K562 (cell line): ENCODE measurements around the gene MAMDC4. TPM values are rescaled to one million over a fixed set of nuclear protein-coding genes. Genes with fewer than 3 reads are reported as not detected.

Experiments used
- ATAC-seq: fragments of 200-7000 bp; cut with Tn5 transposase; 3 replicates; pipeline ENCODE4 v1.9.1; 2020; ENCODE audit warnings: moderate library complexity
- BruUV-seq: library from RNA; stranded (reverse); fragments of 400-500 nt; replicated peaks from 2 replicates; lab custom pipeline; 2021; lab: Mats Ljungman, UMichigan
- CTCF ChIA-PET: fragments of 300-600 bp; formaldehyde crosslinking; extraction: SDS; loops from one replicate; lab custom pipeline; 2021; ENCODE audit warnings: low intra/inter-chr PET ratio; lab: Yijun Ruan, JAX
- POLR2A ChIA-PET: fragments of 300-600, 350-650 bp; sonication (Branson Sonifier 250); formaldehyde crosslinking; extraction: SDS; loops from one replicate; lab custom pipeline; 2021; ENCODE audit warnings: antibody characterized with exemption, inconsistent platforms; lab: Yijun Ruan, JAX
- DNase-seq, 4 experiments: peaks; one replicate each; pipeline versions ENCODE4 v3.0.0 to v3.0.0-alpha.2; 2011 to 2018; ENCODE audit warnings: low spot score in 3 of 4, mixed read lengths in 3 of 4; ENCODE audit errors: extremely low read depth in 1 of 4
- FAIRE-seq: peaks from 2 replicates; lab custom pipeline; 2011; peaks lifted over from hg19 to GRCh38; lab: Jason Lieb, UNC
- H2AFZ ChIP-seq: 2 replicates; pipeline ENCODE4 v1.6.0; 2011; ENCODE audit warnings: low read depth, low read length, control low read depth, inconsistent platforms
- H3K27ac ChIP-seq: fragments of 200-600 bp; 3 replicates; pipeline ENCODE4 v1.8.0; 2011; ENCODE audit warnings: low read depth, mild to moderate bottlenecking, control low read depth, inconsistent platforms, low read length, moderate library complexity, mixed read lengths; ENCODE audit errors: extremely low read depth
- H3K27me3 ChIP-seq, 2 experiments: fragments of 300-600 bp in 1 of 2; 2 replicates in 1 of 2; 3 replicates in 1 of 2; pipeline versions ENCODE4 v1.6.0 to v1.8.0; 2011; ENCODE audit warnings: inconsistent platforms in 2 of 2, low read length in 2 of 2, mild to moderate bottlenecking in 1 of 2, mixed read lengths in 1 of 2, moderate library complexity in 1 of 2; ENCODE audit not compliant: control insufficient read depth in 2 of 2, insufficient read depth in 2 of 2
- H3K36me3 ChIP-seq: fragments of 300-600 bp; 3 replicates; pipeline ENCODE4 v1.8.0; 2011; ENCODE audit warnings: mild to moderate bottlenecking, low read length, inconsistent platforms; ENCODE audit not compliant: control insufficient read depth, insufficient read depth
- H3K4me1 ChIP-seq, 2 experiments: fragments of 200-600 bp in 1 of 2; replicated peaks in 1 of 2; 2 replicates in 1 of 2; 3 replicates in 1 of 2; pipeline versions ENCODE4 v1.5.1 to v1.8.0; 2011; ENCODE audit warnings: inconsistent platforms in 2 of 2, low read length in 2 of 2, mild to moderate bottlenecking in 1 of 2, mixed read lengths in 1 of 2, moderate library complexity in 1 of 2; ENCODE audit not compliant: control insufficient read depth in 2 of 2, insufficient read depth in 2 of 2
- H3K4me2 ChIP-seq: 2 replicates; pipeline ENCODE4 v1.6.1; 2011; ENCODE audit warnings: low read length, control low read depth, inconsistent platforms, mixed read lengths; ENCODE audit not compliant: insufficient read depth
- H3K4me3 ChIP-seq: fragments of 200-600 bp; sonication (generic), shearing (Covaris generic); 2 replicates; pipeline ENCODE4 v1.5.1; 2016; ENCODE audit warnings: control low read depth, inconsistent platforms
- H3K79me2 ChIP-seq: fragments of 200-600 bp; 3 replicates; pipeline ENCODE4 v1.8.0; 2011; ENCODE audit warnings: low read length, inconsistent platforms; ENCODE audit not compliant: control insufficient read depth, insufficient read depth
- H3K9ac ChIP-seq, 2 experiments: 2 replicates each; pipeline versions ENCODE4 v1.6.0 to v1.6.1; 2011; ENCODE audit warnings: low read depth in 2 of 2, low read length in 2 of 2, control low read depth in 1 of 2, inconsistent platforms in 1 of 2, mild to moderate bottlenecking in 1 of 2, mixed read lengths in 1 of 2; ENCODE audit not compliant: insufficient read depth in 1 of 2
- H3K9me1 ChIP-seq: one replicate; pipeline ENCODE4 v1.6.0; 2011; ENCODE audit warnings: inconsistent platforms, mild to moderate bottlenecking, low read length, moderate library complexity; ENCODE audit not compliant: control insufficient read depth, insufficient read depth
- H3K9me3 ChIP-seq: replicated peaks from 2 replicates; pipeline ENCODE4 v1.5.1; 2011; ENCODE audit warnings: low read depth, low read length, inconsistent platforms; ENCODE audit not compliant: control insufficient read depth, insufficient read depth
- H4K20me1 ChIP-seq: replicated peaks from 2 replicates; pipeline ENCODE4 v1.6.1; 2011; ENCODE audit warnings: low read length, inconsistent platforms, mixed read lengths; ENCODE audit not compliant: control insufficient read depth, insufficient read depth
- ARNT ChIP-seq, 2 experiments: fragments of 450-650 bp; IDR thresholded peaks; 2 replicates each; pipeline ENCODE4 v1.6.1; 2016; ENCODE audit warnings: mild to moderate bottlenecking in 1 of 2
- BMI1 ChIP-seq: fragments of 150-350 bp; IDR thresholded peaks from 2 replicates; pipeline ENCODE4 v1.6.1; 2014; ENCODE audit warnings: low read length
- NCOA4 ChIP-seq: fragments of 450-650 bp; IDR thresholded peaks from 2 replicates; pipeline ENCODE4 v1.6.1; 2018; ENCODE audit warnings: mild to moderate bottlenecking; ENCODE audit not compliant: partially characterized antibody
- RAD21 ChIP-seq, 2 experiments: fragments of 250-450 bp in 1 of 2; fragments of 450-650 bp in 1 of 2; sonication (Bioruptor Pico) in 1 of 2; formaldehyde crosslinking in 1 of 2; IDR thresholded peaks in 1 of 2; conservative IDR thresholded peaks in 1 of 2; 2 replicates each; pipeline versions ENCODE4 v1.4.0 to v1.8.0; 2020 to 2022; ENCODE audit warnings: mild to moderate bottlenecking in 2 of 2, moderate library complexity in 1 of 2
- RBFOX2 ChIP-seq: fragments of 200-400 bp; formaldehyde crosslinking; IDR thresholded peaks from 2 replicates; pipeline ENCODE4 v1.6.1; 2017; ENCODE audit warnings: low read depth, mild to moderate bottlenecking, low read length, moderate library complexity
- SMARCB1 ChIP-seq: IDR thresholded peaks from 2 replicates; pipeline ENCODE4 v1.6.1; 2011; ENCODE audit warnings: improper control_type of control experiment, low read depth; ENCODE audit not compliant: insufficient read length
- TAF1 ChIP-seq: IDR thresholded peaks from 2 replicates; pipeline ENCODE4 v1.6.1; 2011; ENCODE audit warnings: mild to moderate bottlenecking, low read length, moderate library complexity; ENCODE audit not compliant: insufficient read depth, control insufficient read depth, severe bottlenecking; ENCODE audit errors: extremely low read depth
- XRCC4 ChIP-seq: IDR thresholded peaks from one replicate; pipeline ENCODE4 v1.6.1; 2011; ENCODE audit not compliant: insufficient read depth, insufficient read length; ENCODE audit errors: extremely low read depth
- ZNF239 ChIP-seq: fragments of 250-450 bp; sonication (Bioruptor Pico); IDR thresholded peaks from 2 replicates; pipeline ENCODE4 v1.4.0; 2020; ENCODE audit warnings: mild to moderate bottlenecking
- ZNF316 ChIP-seq: fragments of 450-650 bp; IDR thresholded peaks from 2 replicates; pipeline ENCODE4 v1.6.1; 2016
- ZNF324 ChIP-seq: fragments of 250-450 bp; sonication (Bioruptor Pico); IDR thresholded peaks from 2 replicates; pipeline ENCODE4 v1.4.0; 2020; ENCODE audit warnings: mild to moderate bottlenecking
- WGBS: fragments of 100-300 bp; shearing (Covaris generic); methylation state at CpG from one replicate; pipeline ENCODE4 v1.1.6; 2016; ENCODE audit warnings: low coverage, mixed read lengths; ENCODE audit not compliant: insufficient coverage; ENCODE audit errors: missing lambda C conversion rate; 5-methylcytosine and 5-hydroxymethylcytosine counted together
- in situ Hi-C: fragments of 300-500 bp; cut with MboI; formaldehyde crosslinking; loops from 4 replicates; pipeline ENCODE4 v1.15.0; 2018; ENCODE audit warnings: inconsistent platforms, mixed read lengths
- intact Hi-C: fragments of 100-400 bp; cut with micrococcal nuclease; formaldehyde crosslinking; loops from 2 replicates; pipeline ENCODE4 v1.14.2; 2022
- polyA plus RNA-seq, 8 experiments: library from polyadenylated mRNA; depleted of rRNA in 4 of 8; stranded (reverse) in 5 of 8; unstranded in 3 of 8; fragments of >200 nt; fragmentation: Nextera tagmentation in 2 of 8; fragmentation: Illumina TruSeq in 1 of 8; extraction: Ambion mirVana in 2 of 8; extraction: Trizol in 1 of 8; gene quantifications; 2 replicates each; pipeline versions ENCODE4 v1.2.1 to v1.2.3, GENCODE V29; 2011 to 2014; ENCODE audit warnings: inconsistent platforms in 1 of 8, missing spikeins in 1 of 8
- total RNA-seq, 7 experiments: library from RNA; depleted of rRNA in 6 of 7; stranded (reverse); fragments of >200 nt in 6 of 7; fragmentation: Illumina TruSeq in 2 of 7; extraction: Trizol in 2 of 7; gene quantifications; 2 replicates each; pipeline versions ENCODE4 v1.2.1 to v1.2.3, GENCODE V29; 2011 to 2021; ENCODE audit warnings: low replicate concordance in 1 of 7
- TF ChIP-seq, protein P1 (sequence below), 2 experiments: fragments of 450-650 bp; conservative IDR thresholded peaks; 2 replicates each; pipeline ENCODE4 v1.6.1; 2017; ENCODE audit warnings: mild to moderate bottlenecking in 2 of 2, moderate library complexity in 2 of 2
- TF ChIP-seq, protein P2 (sequence below): fragments of 450-650 bp; formaldehyde crosslinking; IDR thresholded peaks from 2 replicates; pipeline ENCODE4 v1.4.0; 2020; ENCODE audit warnings: mild to moderate bottlenecking, moderate library complexity

MAMDC4 gene
- total and polyA plus RNA-seq, 9 of the 15 experiments (the other 6 are each of a cell fraction or from before 2014, with no cell fraction given) = 0.03 to 10.8 (median 1.5) TPM

DNA sequence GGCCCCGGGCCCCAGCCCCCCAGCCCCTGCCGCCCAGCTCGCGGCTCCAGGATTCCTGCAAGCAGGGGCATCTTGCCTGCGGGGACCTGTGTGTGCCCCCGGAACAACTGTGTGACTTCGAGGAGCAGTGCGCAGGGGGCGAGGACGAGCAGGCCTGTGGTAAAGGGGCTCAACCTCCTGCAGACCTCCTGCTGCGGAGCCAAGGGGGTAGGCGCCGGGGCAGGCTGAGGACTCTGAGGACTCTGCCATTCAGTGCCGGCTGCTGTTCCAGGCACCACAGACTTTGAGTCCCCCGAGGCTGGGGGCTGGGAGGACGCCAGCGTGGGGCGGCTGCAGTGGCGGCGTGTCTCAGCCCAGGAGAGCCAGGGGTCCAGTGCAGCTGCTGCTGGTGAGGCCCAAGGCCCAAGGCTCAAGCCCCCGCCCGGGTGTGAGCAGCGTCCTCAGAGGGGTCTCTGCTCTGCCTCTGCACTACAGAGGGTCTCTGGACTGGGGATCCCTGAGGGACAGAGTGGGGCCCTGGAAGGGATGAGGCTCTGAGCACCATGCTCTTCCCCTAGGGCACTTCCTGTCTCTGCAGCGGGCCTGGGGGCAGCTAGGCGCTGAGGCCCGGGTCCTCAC lies 3.4 kb downstream of the MAMDC4 start:
- CTCF ChIA-PET = no interaction called here
- Histone ChIP-seq H3K9me1 (no peaks in the 10 kb centered on the region), H3K27ac (no peak overlapping the region), H3K27me3 (no peaks in the 10 kb centered on the region)
- FAIRE-seq (no peak), DNase-seq (no peak)
- no TSS peak for BruUV-seq
- in situ Hi-C loops = no loop called here
- TF ChIP-seq ARNT (IDR thresholded peaks at IDR 0.05) (no peak), TAF1 (no peak), RBFOX2 (no peak), RAD21 (CRISPR knock-in tag; conservative IDR thresholded peaks at IDR 0.05 in 1 of 2, IDR thresholded peaks at IDR 0.05 in 1 of 2) (no peak), ZNF239 (no peak), BMI1 (no peak), ZNF324 (CRISPR knock-in tag) (no peak), NCOA4 (no peak), SMARCB1 (no peak), XRCC4 (no peak), ZNF316 (no peak)
- TF ChIP-seq, protein P1, sequence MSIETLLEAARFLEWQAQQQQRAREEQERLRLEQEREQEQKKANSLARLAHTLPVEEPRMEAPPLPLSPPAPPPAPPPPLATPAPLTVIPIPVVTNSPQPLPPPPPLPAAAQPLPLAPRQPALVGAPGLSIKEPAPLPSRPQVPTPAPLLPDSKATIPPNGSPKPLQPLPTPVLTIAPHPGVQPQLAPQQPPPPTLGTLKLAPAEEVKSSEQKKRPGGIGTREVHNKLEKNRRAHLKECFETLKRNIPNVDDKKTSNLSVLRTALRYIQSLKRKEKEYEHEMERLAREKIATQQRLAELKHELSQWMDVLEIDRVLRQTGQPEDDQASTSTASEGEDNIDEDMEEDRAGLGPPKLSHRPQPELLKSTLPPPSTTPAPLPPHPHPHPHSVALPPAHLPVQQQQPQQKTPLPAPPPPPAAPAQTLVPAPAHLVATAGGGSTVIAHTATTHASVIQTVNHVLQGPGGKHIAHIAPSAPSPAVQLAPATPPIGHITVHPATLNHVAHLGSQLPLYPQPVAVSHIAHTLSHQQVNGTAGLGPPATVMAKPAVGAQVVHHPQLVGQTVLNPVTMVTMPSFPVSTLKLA (conservative IDR thresholded peaks at IDR 0.05) = no peak
- TF ChIP-seq, protein P2, sequence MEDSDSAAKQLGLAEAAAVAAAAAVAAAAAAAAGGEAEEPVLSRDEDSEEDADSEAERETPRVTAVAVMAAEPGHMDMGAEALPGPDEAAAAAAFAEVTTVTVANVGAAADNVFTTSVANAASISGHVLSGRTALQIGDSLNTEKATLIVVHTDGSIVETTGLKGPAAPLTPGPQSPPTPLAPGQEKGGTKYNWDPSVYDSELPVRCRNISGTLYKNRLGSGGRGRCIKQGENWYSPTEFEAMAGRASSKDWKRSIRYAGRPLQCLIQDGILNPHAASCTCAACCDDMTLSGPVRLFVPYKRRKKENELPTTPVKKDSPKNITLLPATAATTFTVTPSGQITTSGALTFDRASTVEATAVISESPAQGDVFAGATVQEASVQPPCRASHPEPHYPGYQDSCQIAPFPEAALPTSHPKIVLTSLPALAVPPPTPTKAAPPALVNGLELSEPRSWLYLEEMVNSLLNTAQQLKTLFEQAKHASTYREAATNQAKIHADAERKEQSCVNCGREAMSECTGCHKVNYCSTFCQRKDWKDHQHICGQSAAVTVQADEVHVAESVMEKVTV (CRISPR knock-in tag) = no peak
- TF ChIP-seq, all 486 proteins: peak for 0
- intact Hi-C loops = no loop called here
- Histone ChIP-seq H2AFZ (no peak overlapping the region), H3K79me2 (peaks cover 5% of the 10 kb centered on the region; the same call in 2 of the 3 replicates), H3K4me2 (no peak overlapping the region), H3K36me3 (peaks cover 34% of the 10 kb centered on the region; the same call in 1 of the 3 replicates), H3K9me3 (no peaks in the 10 kb centered on the region), H3K4me1 (peaks cover 0 to 92% of the 10 kb centered on the region in 2 experiments; a peak in 3 of 5 replicates), H4K20me1 (peaks cover 5% of the 10 kb centered on the region; the same call in 1 of the 2 replicates), H3K9ac (peak overlapping the region in 1 of 2 experiments; percentile 45; a peak in 1 of 4 replicates), H3K4me3 (no peak overlapping the region)
- 81% methylated on average over 23 of the region's 26 CpGs for WGBS
- no peak for ATAC-seq
- POLR2A ChIA-PET = interaction anchor here (1.0 kb wide), 1 partner anchor 32 kb away, joined by 3 read pairs; no protein-coding TSS in a partner anchor
